GM20431 (cell line): Measurements from ENCODE around the gene KANSL1L.

Experiments used
- in situ Hi-C: fragments of 300-500 bp; cut with MseI, MboI; formaldehyde crosslinking; loops from one replicate; pipeline ENCODE4 v1.15.0; 2020; ENCODE audit warnings: low sequenced_read_pairs; ENCODE audit not compliant: unreplicated experiment

Gene KANSL1L

DNA sequence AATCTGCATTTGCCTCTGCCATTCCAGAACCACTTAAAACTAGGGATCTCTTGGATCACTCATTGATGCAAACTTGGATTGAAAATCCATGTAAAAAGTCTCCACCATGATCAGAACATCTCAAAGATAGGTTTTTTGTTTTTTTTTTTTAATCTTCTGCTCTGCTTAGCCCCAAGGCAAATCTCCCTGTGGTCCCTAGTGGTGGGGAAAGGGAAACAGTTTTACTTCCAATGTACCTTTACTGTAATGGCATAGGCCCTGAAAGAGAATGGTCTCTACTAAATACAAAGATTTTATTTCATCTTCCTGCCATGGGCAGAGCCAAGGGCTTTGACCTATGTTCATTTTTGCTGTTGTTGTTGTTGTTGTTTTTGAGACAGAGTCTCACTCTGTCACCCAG is 78.4 kb downstream of the KANSL1L start:
- in situ Hi-C loops, result no loop called here

DNA sequence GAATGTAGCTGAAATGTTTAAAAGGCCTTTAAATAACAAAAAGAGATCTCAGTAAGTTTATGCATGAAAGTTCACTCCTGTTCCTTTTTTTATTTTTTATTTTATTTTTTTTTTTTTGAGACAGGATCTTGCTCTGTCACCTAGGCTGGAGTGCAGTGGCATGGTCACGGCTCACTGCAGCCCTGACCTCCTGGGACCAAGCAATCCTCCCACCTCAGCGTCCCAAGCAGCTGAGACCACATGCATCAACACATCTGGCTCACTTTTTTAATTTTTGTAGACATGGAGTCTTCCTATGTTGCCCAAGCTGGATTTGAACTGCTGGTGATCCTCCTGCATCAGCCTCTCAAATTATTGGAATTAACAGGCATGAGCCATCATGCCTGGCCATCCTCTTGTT is 84.3 kb downstream of the KANSL1L start:
- in situ Hi-C loops, result no loop called here

DNA sequence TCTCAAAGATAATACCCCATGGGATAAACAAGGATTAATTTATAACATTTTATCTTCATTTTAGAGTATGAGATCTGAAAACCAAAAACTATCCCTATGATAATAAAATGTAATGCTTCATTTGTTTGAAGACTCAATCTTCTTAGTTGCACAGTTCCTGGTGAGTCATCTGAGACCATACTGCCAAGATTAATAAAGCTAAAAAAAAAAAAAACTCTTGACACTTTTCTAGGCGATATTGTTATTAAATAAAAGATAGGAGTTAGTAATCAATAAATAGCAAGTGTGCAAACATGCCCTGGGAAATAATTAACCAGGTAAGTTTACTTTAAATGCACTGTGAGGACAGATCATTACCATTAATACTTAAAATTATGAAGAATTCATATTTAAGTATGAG is 84.9 kb downstream of the KANSL1L start:
- in situ Hi-C loops, result no loop called here

DNA sequence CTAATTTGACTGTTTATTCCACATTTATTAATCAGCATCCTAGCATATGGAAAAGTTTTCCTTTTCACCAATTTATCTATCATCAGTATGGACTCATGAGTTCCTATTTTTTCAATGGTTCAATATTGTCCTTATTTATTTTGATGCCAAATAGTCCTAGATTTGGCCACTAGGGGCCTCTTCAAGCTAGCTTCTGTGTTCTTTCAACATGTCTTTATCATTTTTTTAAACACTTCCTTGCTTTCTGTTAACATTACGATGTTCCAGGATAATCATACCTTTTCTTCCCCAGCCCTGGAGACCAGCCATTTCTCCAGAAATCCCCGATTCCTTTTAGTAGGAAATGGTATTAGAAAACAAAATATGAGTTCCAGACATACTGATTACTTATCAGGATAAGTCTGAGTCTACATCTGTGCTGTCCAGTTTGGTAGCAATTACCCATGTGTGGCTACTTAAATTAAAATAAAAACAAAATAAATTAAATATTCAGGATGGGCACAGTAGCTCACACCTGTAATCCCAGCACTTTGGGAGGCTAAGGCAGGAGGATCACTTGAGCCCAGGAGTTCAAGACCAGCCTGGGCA is 98.2 kb downstream of the KANSL1L start:
- in situ Hi-C loops, result no loop called here

DNA sequence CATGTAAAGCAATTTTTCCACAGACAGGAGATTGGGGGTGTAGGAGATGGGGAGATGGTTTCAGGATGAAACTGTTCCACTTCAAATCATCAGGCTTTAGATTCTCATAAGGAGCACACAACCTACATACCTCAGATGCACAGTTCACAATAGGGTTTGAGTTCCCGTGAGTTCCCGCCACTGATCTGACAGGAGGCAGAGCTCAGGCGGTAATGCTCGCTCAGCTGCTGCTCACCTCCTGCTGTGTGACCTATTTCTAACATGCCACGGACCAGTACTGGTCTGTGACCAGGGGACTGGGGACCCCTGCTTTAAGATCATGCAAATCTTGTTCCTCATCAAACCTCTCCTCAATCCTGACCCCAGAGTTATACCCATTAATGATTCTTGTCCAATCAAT is 98.7 kb downstream of the KANSL1L start:
- in situ Hi-C loops, result no loop called here

DNA sequence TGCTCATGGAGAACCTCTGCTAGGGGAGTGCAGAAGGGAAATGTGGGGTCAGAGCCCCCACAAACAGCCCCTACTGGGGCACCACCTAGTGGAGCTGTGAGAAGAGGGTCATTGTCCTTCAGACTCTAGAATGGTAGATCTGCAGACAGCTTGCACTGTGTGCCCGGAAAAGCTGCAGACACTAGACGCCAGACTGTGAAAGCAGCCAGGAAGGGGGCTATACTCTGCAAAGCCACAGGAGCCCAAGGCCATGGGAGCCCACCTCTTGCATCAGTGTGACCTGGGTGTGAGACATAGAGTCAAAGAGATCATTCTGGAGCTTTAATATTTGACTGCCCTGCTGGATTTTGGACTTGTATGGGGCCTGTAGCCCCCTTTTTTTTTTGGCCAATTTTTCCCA is 107.9 kb downstream of the KANSL1L start:
- in situ Hi-C loops, result no loop called here

DNA sequence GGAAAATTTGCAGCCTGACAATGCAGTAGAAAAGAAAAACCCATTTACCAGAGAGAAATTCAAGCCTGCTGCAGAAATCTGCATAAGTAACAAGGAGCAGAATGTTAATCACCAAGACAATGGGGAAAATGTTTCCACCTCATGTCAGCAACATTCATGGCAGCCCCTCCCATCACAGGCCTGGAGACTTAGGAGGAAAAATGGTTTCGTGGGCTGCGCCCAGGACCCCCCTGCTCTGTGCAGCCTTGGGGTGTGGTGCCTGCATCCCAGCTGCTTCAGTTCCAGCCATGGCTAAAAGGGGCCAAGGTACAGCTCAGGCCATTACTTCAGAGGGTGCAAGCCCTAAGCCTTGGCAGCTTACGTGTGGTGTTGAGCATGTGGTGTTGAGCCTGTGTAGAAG is 115.4 kb downstream of the KANSL1L start:
- in situ Hi-C loops, result no loop called here

DNA sequence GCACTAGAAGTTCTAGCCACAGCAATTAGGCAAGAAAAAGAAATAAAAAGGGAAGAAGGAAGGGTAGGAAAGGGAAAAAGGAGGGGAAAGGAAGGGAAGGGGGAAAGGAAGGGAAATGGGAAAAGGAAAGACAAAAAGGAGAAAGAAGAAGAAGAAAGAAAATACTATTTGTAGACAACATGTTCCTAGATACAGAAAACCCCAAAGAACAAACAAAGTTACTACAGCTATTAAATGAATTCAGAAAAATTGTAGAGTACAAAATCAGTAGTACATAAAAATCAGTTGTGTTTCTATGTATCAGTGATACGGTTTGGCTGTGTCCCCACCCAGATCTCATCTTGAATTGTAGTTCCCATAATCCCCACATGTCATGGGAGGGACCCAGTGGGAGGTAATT is 116.5 kb downstream of the KANSL1L start:
- in situ Hi-C loops, result no loop called here

DNA sequence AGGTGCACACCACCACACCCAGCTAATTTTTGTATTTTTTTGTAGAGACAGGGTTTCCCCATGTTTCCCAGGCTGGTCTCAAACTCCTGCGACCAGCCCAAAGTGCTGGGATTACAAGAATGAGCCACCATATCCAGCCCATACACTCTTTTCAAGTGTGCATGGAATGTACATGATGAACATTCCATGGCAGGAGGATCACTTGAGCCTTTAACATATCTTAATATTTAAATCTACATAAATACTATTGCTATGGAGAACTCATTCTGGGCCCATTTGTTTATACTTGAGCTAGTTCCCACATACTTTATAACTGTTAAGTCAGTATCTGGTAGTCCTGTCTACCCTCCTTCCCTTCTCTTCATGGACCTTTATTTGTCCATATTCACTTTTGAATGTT is 120.3 kb downstream of the KANSL1L start:
- in situ Hi-C loops, result no loop called here

DNA sequence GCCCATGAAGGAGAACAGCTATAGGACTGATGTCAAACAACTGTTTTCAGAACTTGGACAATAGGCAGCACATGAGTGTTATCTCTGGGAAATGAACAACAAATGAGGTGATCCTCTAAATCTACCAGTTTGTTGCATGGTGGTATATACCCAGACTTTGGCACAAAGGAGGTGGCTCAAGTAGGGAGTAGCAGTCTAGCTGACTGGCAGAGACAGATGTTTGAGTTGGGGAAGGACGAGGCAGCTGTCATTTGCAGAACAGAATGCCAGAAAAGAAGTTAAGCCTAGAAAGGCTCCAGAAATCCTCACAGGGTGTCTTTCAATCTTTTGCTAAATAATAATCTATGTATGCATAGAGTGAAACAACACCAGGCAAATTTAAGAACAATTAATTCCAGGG is 121.4 kb downstream of the KANSL1L start:
- in situ Hi-C loops, result no loop called here

DNA sequence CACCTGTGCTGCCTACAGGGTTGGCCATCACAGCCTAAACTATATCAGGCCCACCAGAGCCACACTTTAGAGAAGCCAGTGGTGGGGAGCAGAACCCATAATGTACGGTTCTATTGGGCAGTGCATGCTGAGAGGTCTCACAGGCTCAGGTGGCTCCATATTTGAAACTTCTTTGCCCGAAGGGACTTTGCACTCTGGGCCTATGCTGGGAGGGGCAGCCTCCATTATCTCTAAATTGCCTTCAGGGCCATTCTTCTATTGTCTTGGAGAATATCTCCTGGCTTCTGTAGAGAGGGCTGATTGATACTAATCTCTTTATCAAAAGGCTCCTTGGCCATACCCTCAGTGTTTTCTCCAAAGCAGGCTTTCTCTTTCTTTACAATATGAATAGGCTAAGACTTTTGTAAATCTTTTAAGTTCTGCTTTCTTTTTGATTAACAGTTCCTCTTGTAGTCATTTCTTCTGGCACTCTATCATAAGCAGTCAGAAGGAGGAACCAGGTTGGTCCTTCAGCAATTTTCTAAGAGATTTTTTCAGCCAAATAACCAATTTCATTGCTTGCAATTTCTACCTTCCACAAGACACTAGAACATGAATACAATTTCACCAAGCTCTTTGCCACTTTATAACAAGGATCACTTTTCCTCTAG is 124.2 kb downstream of the KANSL1L start:
- in situ Hi-C loops, result no loop called here

DNA sequence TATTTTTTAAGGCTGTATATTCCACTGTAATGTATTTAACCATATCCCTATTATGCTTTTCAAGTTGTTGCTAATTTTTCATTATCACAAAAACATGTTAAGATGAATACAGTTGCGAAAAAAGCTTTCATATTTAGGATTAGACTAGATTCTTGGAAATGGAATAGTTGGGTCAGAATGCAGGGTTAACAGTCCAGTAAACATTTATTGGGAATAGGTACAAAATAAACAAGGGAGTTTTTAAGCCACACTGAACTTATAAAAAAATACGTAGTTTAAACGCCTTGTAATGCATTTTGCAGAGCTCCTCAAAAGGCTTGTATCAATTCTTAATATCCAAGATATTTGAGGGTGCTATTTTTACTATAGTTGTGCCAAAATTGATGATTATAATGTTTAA is 133.1 kb downstream of the KANSL1L start:
- in situ Hi-C loops, result no loop called here

DNA sequence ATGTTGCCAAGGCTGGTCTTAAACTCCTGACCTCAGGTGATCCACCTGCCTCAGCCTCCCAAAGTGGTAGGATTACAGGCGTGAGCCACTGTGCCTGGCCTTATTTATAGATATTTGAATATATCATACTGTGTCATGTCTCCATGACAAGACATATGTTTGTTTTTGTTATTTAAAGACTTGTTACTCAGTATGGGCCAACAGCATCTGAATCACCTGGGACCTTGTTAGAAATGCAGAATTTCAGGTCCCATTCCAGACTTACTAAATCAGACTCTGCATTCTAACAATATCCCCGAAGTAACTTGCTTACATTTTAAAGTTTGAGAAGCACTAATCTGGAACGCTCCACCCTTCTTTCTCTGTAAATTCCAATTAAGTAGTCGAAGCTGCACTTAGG is 135.5 kb downstream of the KANSL1L start:
- in situ Hi-C loops, result no loop called here

DNA sequence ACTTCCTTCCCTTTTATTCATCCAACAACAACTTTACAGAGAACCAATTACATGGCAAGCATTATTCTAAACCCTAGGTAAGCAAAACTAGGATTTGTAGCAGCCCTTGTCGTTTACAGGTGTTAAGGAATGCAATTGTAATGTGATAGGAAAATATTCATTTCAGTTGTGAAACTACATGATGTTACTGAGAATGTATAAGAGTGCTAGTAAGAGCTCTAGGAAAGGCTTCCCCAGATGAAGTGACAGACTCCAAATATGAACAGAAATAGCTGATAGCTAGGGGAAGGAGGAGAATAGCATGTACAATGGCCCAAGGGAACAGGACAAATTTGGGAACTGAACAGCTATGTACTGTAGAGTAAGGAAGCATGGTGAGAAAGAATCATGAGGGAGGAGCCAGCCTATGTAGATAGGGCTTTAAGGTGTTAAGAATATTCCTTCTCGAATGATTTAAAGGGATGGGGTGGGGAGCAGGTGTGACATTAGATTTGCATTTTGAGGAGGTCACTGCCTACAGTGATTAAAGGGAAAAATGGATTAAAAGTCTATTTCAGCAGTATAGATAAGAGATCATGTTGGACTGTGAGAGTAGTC is 137.0 kb downstream of the KANSL1L start:
- in situ Hi-C loops, result no loop called here

DNA sequence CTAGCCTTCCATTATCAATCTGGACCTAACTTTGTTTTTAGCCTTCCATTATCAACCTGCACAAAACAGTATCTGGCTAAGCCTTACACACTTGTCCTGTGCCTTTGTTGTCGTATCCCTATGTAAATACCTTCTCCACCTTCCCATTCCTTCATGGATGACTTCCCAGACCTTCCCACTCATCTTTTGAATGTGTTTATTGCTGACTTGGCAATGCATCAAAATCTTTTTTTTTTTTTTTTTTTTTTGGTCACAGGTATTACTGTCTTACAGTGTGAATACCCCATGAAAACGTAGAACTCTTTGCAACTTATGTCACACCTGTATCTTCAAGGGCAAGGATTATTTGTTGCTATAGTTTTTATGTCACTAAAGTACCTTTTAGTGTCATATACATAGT is 143.0 kb downstream of the KANSL1L start:
- in situ Hi-C loops, result no loop called here

DNA sequence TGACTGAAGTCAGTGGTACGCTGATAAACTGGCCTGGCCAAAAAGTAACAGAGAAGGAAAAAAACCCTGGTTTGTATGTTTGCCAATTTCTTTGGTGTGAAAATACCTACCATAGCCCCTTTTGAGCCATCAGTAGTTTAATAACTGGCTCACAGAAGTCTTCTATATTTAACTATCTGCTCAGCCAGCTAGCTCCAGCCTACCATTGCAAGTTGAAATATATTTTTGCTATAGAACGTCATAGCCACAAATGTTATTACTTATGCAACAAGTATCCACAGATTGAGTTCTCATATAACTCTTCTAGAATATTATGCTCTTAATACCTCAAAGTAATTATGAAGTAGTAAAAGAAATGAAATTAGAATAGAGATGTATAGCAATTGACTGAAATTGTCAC is 143.6 kb downstream of the KANSL1L start:
- in situ Hi-C loops, result no loop called here

DNA sequence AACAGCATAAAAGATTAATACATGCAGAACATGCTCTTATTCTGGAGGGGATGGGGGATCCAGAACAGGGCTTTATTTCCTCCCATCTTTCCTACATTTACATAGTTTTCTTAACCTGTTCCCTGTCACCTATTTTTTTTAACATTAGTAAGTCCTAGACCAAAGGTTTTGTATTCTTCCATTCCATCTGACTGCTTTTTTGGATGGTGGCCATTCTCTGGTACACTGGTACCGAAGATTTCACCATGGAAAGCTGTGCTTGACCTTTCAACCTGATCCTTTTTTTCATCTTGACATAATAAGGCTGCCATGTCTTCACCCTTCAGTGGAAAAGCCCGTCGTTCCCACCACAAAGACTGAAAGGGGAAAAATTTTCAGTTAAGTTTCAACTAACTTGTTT is 148.4 kb downstream of the KANSL1L start:
- in situ Hi-C loops, result no loop called here

DNA sequence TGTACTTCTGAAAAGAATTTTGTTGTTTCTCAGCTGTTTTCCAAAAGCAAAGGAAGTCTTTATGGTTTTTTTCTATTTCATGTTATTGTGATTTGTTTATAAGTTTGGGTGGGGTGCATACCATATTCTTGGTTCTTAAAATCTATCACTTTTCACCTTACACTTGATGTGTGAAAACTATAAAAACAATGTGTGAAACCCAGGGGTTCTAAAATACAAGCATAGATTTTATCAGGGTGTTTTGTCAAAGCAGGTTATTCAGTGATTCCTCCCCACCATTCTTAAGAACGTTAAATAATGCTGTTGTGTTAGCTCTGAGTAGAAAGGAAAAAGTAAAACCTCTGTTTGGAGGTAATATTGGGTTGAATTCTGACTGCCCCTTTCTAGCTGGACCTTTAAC is 151.1 kb downstream of the KANSL1L start:
- in situ Hi-C loops, result no loop called here

DNA sequence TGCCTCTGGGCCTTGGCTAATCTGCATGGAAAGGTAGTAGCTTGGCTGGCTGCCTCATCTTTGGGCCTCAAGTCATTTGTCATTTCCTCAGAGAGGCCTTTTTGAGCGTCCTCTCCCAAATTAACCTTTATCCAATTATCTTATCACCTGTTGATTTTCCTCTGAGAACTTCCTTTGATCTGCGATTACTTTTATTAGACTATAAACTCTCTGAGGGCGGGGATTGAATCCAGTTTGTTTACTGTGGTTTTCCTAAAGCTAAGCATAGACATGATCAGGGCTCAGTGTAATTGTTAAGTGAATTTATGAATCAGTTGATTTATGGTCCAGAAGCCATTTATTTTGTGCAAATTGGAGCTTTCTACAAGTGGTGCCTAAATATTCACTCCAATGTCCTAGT is 161.3 kb downstream of the KANSL1L start:
- in situ Hi-C loops, result no loop called here

DNA sequence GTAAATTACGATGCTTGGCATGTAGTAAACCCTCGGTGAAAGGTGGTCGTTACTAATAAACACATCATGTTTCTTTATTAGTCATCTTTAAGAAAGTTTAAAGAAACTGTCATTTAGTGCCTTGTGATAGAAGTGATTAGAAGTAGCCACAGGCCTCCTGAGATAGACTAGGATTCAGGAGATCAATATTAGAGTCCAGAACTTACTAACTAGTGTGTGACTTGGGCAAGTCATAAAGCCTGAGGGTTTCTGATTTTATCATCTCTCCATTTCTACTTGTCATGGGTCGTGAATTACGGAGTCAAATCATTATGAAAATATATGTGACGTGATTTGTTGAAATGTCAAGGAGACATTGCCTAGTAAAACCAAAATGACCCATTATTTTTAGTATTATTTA is 162.1 kb downstream of the KANSL1L start:
- in situ Hi-C loops, result no loop called here

DNA sequence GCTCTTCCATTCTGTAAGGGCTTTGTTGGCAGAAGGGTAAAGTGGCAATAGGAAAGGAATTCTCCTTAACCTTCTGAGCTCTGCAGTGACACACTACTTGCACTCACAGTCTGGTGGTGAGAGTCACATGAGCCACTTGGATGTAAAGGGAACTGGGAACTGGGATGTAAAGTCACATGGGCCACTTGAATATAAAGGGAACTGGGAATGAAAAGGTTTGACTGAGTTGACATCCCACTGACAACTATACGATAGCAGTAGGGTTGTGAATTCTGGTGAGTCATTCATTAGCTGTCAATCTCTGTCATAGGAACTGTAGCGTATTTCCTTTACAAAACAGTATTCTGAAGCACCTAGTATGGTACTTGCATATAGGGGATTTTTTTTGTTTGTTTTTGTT is 163.3 kb downstream of the KANSL1L start:
- in situ Hi-C loops, result no loop called here

DNA sequence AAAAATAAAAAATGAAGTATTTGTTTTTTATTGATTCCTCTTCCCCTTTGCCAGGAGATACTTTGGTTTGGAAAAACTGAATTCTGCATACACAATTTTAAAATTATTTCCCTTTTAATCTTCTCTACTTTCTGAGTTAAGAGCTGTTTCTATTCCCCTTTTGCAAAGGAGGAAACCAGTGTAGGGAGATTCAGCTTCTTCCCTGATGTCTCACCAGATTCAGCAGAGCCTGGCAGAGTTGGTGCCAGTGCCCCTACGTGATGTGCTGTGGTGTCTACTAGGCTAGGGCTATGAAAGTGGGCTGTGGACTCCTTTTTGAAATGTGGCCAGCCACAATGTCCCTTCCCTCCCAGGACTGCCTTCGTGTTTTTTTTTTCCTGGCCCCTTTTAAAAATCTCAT is 166.3 kb downstream of the KANSL1L start:
- in situ Hi-C loops, result no loop called here
